HepG2 (cell line): ENCODE measurements around the gene NOL12. TPM values are rescaled to one million over a fixed set of nuclear protein-coding genes. Genes with fewer than 3 reads are reported as not detected.

Experiments
- ATAC-seq: fragments of 200-7000 bp; cut with Tn5 transposase; 3 replicates; pipeline ENCODE4 v1.9.1; 2020; ENCODE audit warnings: mild to moderate bottlenecking, moderate library complexity
- BruUV-seq: library from RNA; stranded (reverse); fragments of 400-500 nt; replicated peaks from 2 replicates; lab custom pipeline; 2021; lab: Mats Ljungman, UMichigan
- CTCF ChIA-PET: fragments of 300-600 bp; formaldehyde crosslinking; extraction: SDS; loops from one replicate; lab custom pipeline; 2021; ENCODE audit warnings: low total read pairs, inconsistent platforms, low intra/inter-chr PET ratio; lab: Yijun Ruan, JAX
- POLR2A ChIA-PET: fragments of 350-600 bp; sonication (Branson Sonifier 250); formaldehyde crosslinking; loops from one replicate; lab custom pipeline; 2020; ENCODE audit warnings: antibody characterized with exemption, inconsistent platforms; lab: Yijun Ruan, JAX
- DNase-seq: peaks from one replicate; pipeline ENCODE4 v3.0.0-alpha.2; 2015; ENCODE audit warnings: low spot score
- FAIRE-seq: peaks from 3 replicates; lab custom pipeline; 2011; peaks lifted over from hg19 to GRCh38; lab: Jason Lieb, UNC
- H2AFZ ChIP-seq: one replicate; pipeline ENCODE4 v1.6.1; 2011; ENCODE audit warnings: low read length, inconsistent platforms
- H3K27ac ChIP-seq: fragments of 300-600 bp; 3 replicates; pipeline ENCODE4 v1.8.0; 2011; ENCODE audit warnings: mixed run types, mild to moderate bottlenecking, mixed read lengths, low read length, inconsistent platforms; ENCODE audit not compliant: insufficient read depth; ENCODE audit errors: extremely low read length
- H3K27me3 ChIP-seq, 2 experiments: fragments of 200-600 bp in 1 of 2; 2 replicates in 1 of 2; 3 replicates in 1 of 2; pipeline versions ENCODE4 v1.6.0 to v1.8.0; 2011; ENCODE audit warnings: low read length in 2 of 2, mild to moderate bottlenecking in 2 of 2, moderate library complexity in 2 of 2, inconsistent platforms in 1 of 2; ENCODE audit not compliant: insufficient read depth in 2 of 2, control insufficient read depth in 1 of 2
- H3K36me3 ChIP-seq, 2 experiments: fragments of 200-600 bp in 1 of 2; replicated peaks in 1 of 2; 2 replicates in 1 of 2; 3 replicates in 1 of 2; pipeline versions ENCODE4 v1.5.1 to v1.8.0; 2011; ENCODE audit warnings: low read length in 2 of 2, inconsistent platforms in 1 of 2; ENCODE audit not compliant: insufficient read depth in 2 of 2, control insufficient read depth in 1 of 2
- H3K4me1 ChIP-seq: 2 replicates; pipeline ENCODE4 v1.5.1; 2012; ENCODE audit warnings: low read length, inconsistent platforms; ENCODE audit not compliant: insufficient read depth
- H3K4me2 ChIP-seq: 2 replicates; pipeline ENCODE4 v1.6.0; 2011; ENCODE audit warnings: low read depth, low read length, inconsistent platforms
- H3K4me3 ChIP-seq, 3 experiments: fragments of 200-600 bp in 1 of 3; sonication (generic), shearing (Covaris generic) in 1 of 3; replicated peaks in 1 of 3; 2 replicates each; pipeline ENCODE4 v1.5.1; 2011 to 2016; ENCODE audit warnings: low read length in 3 of 3, inconsistent platforms in 2 of 3, low read depth in 2 of 3, mild to moderate bottlenecking in 2 of 3, control low read depth in 1 of 3, mixed read lengths in 1 of 3; ENCODE audit not compliant: insufficient read depth in 1 of 3
- H3K79me2 ChIP-seq: one replicate; pipeline ENCODE4 v1.6.1; 2011; ENCODE audit warnings: low read length, inconsistent platforms; ENCODE audit not compliant: insufficient read depth
- H3K9ac ChIP-seq: 2 replicates; pipeline ENCODE4 v1.6.0; 2011; ENCODE audit warnings: mild to moderate bottlenecking, low read depth, low read length, inconsistent platforms; ENCODE audit not compliant: insufficient read depth
- H3K9me3 ChIP-seq: 2 replicates; pipeline ENCODE4 v1.5.1; 2012; ENCODE audit warnings: mild to moderate bottlenecking, low read length
- H4K20me1 ChIP-seq: 2 replicates; pipeline ENCODE4 v1.6.0; 2011; ENCODE audit warnings: inconsistent platforms, mild to moderate bottlenecking, low read length, moderate library complexity; ENCODE audit not compliant: insufficient read depth
- FOXM1 ChIP-seq: sonication (generic); formaldehyde crosslinking; IDR thresholded peaks from 2 replicates; pipeline ENCODE4 v1.5.0; 2020; ENCODE audit warnings: missing genetic modification reagents
- WGBS: methylation state at CpG from one replicate; pipeline ENCODE4 v1.1.6; 2017; ENCODE audit warnings: low lambda C conversion rate; 5-methylcytosine and 5-hydroxymethylcytosine counted together
- in situ Hi-C: cut with HindIII; loops from 2 replicates; pipeline ENCODE4 v1.10.0; 2017; ENCODE audit warnings: low pct_unique_long_range_greater_than_20kb; ENCODE audit not compliant: extremely low pct_ligation_motif_present
- intact Hi-C: fragments of 100-400 bp; cut with micrococcal nuclease; formaldehyde crosslinking; loops from one replicate; pipeline ENCODE4 v1.10.0; 2022; ENCODE audit not compliant: unreplicated experiment
- polyA plus RNA-seq, 8 experiments: library from polyadenylated mRNA; depleted of rRNA in 3 of 8; stranded (reverse) in 7 of 8; unstranded in 1 of 8; fragments of >200 nt; fragmentation: Illumina TruSeq in 4 of 8; extraction: Trizol in 4 of 8; gene quantifications; 2 replicates each; pipeline versions ENCODE4 v1.2.1 to v1.2.3, GENCODE V29; 2011 to 2016; ENCODE audit warnings: low read depth in 4 of 8, missing spikeins in 1 of 8, mixed read lengths in 1 of 8; ENCODE audit not compliant: insufficient read depth in 1 of 8
- total RNA-seq, 5 experiments: library from RNA; depleted of rRNA; stranded (reverse); fragments of >200 nt; fragmentation: Illumina TruSeq; extraction: Trizol; gene quantifications; 2 replicates each; pipeline ENCODE4 v1.2.3, GENCODE V29; 2016; ENCODE audit warnings: low read depth in 1 of 5
- TF ChIP-seq, protein P1 (sequence below): sonication (generic); formaldehyde crosslinking; IDR thresholded peaks from 2 replicates; pipeline ENCODE4 v1.4.0; 2020; ENCODE audit warnings: missing genetic modification reagents
- TF ChIP-seq, protein P2 (sequence below): sonication (generic); formaldehyde crosslinking; IDR thresholded peaks from 2 replicates; pipeline ENCODE4 v1.9.0; 2021; ENCODE audit warnings: missing genetic modification reagents, mild to moderate bottlenecking, borderline replicate concordance

NOL12 gene
- total and polyA plus RNA-seq, 2 of the 13 experiments (the other 11 are each of a cell fraction or from before 2014, with no cell fraction given), result 14.3 to 31.4 TPM

DNA sequence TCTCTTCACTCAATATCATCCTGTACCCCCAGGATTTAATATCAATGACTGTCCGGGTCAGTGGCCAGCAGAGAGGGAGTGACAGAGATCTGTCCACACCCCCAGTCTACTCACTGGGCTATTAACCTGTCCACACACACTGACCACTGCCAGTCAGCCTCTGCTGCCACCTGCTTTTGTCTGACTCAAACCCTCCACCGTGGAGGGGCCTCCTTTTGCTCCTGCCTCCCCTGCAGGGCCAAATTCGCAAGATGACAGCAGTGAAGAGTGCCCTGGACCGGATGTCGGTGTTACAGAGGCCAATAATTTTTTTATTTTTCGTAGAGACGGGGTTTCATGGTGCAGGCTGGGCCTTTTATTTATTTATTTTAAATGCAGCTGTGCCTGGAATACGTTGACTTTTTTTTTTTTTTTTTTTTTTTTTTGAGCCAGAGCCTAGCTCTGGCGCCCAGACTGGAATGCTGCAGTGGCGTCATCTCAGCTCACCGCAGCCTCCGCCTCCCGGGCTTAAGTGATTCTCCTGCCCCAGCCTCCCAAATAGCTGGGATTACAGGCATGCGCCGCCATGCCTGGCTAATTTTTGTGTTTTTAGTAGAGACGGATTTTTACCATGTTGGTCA is 22.5 kb upstream of the NOL12 start:
- Histone ChIP-seq H3K9ac (no peak overlapping the region), H3K27me3 (no peaks in the 10 kb centered on the region; a peak in 1 of 5 replicates), H3K4me3 (no peak overlapping the region), H4K20me1 (peaks cover 59% of the 10 kb centered on the region), H3K27ac (no peak overlapping the region), H2AFZ (no peak overlapping the region), H3K9me3 (no peaks in the 10 kb centered on the region), H3K4me1 (peaks cover 68% of the 10 kb centered on the region), H3K4me2 (no peak overlapping the region), H3K36me3 (peaks cover 17 to 29% of the 10 kb centered on the region in 2 experiments), H3K79me2 (peaks cover 63% of the 10 kb centered on the region)
- ATAC-seq, result no peak
- WGBS, result 91% methylated on average over 16 of the region's 16 CpGs
- ChIA-PET POLR2A (interaction anchor here (1.5 to 11.2 kb wide), 3 partner anchors 12 to 26 kb away, joined by 3 to 242 read pairs (median 120); partner anchors contain the start of genes LGALS1 and SH3BP1), CTCF (no interaction called here)
- intact Hi-C loops (no loop called here), in situ Hi-C loops (no loop called here)
- TF ChIP-seq, protein P1, sequence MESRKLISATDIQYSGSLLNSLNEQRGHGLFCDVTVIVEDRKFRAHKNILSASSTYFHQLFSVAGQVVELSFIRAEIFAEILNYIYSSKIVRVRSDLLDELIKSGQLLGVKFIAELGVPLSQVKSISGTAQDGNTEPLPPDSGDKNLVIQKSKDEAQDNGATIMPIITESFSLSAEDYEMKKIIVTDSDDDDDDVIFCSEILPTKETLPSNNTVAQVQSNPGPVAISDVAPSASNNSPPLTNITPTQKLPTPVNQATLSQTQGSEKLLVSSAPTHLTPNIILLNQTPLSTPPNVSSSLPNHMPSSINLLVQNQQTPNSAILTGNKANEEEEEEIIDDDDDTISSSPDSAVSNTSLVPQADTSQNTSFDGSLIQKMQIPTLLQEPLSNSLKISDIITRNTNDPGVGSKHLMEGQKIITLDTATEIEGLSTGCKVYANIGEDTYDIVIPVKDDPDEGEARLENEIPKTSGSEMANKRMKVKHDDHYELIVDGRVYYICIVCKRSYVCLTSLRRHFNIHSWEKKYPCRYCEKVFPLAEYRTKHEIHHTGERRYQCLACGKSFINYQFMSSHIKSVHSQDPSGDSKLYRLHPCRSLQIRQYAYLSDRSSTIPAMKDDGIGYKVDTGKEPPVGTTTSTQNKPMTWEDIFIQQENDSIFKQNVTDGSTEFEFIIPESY (CRISPR knock-in tag), result peak; percentile 55; the same call in 1 of the 2 replicates
- no peak for TF ChIP-seq FOXM1 (CRISPR knock-in tag)
- TF ChIP-seq, protein P2, sequence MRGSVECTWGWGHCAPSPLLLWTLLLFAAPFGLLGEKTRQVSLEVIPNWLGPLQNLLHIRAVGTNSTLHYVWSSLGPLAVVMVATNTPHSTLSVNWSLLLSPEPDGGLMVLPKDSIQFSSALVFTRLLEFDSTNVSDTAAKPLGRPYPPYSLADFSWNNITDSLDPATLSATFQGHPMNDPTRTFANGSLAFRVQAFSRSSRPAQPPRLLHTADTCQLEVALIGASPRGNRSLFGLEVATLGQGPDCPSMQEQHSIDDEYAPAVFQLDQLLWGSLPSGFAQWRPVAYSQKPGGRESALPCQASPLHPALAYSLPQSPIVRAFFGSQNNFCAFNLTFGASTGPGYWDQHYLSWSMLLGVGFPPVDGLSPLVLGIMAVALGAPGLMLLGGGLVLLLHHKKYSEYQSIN (CRISPR knock-in tag), result no peak
- no peak for FAIRE-seq
- BruUV-seq, result no TSS peak
- DNase-seq, result no peak
